ELF-1 (cell line): ENCODE measurements around the gene RAI1.

ENCODE experiments used
- DNase-seq: peaks from one replicate; pipeline ENCODE4 v3.0.0-alpha.2; 2016; ENCODE audit warnings: low read depth, low spot score

RAI1 gene

GRCh38 chr17:17749025-17749772, 67.9 kb downstream of the RAI1 start:
- DNase-seq: peak; percentile 51

- peak; percentile 90 for DNase-seq
Measured at GRCh38 chr17:17749921-17750320, 68.7 kb downstream of the RAI1 start.

GRCh38 chr17:17750881-17751280, 69.6 kb downstream of the RAI1 start:
- no peak for DNase-seq

GRCh38 chr17:17751489-17752088, 70.3 kb downstream of the RAI1 start:
- DNase-seq: peak; percentile 43

GRCh38 chr17:17752089-17752820, 71.0 kb downstream of the RAI1 start:
- peak; percentile 97 for DNase-seq

GRCh38 chr17:17752821-17753321, 71.6 kb downstream of the RAI1 start:
- peak; percentile 90 for DNase-seq

- DNase-seq: no peak
Measured at GRCh38 chr17:17754719-17755686, 73.7 kb downstream of the RAI1 start.

GRCh38 chr17:17755715-17756114, 74.5 kb downstream of the RAI1 start:
- no peak for DNase-seq

- no peak for DNase-seq
Measured at GRCh38 chr17:17757391-17757791, 76.1 kb downstream of the RAI1 start.

- DNase-seq: no peak
Measured at GRCh38 chr17:17757956-17758845, 76.9 kb downstream of the RAI1 start.

GRCh38 chr17:17758941-17759563, 77.8 kb downstream of the RAI1 start:
- no peak for DNase-seq

- DNase-seq: no peak
Measured at GRCh38 chr17:17760350-17760749, 79.1 kb downstream of the RAI1 start.

- DNase-seq: no peak
Measured at GRCh38 chr17:17760872-17761550, 79.8 kb downstream of the RAI1 start.

GRCh38 chr17:17761894-17762743, 80.9 kb downstream of the RAI1 start:
- DNase-seq: no peak

GRCh38 chr17:17762744-17763105, 81.5 kb downstream of the RAI1 start:
- DNase-seq: no peak

- no peak for DNase-seq
Measured at GRCh38 chr17:17763136-17763535, 81.9 kb downstream of the RAI1 start.

GRCh38 chr17:17763734-17764133, 82.5 kb downstream of the RAI1 start:
- DNase-seq: no peak

GRCh38 chr17:17765359-17766076, 84.3 kb downstream of the RAI1 start:
- no peak for DNase-seq
